Stimulated activated CD4-positive, alpha-beta T cell treated with anti-CD3 and anti-CD28 coated beads, Interleukin-15, amount 100 ng/mL, for 24 hours (primary cell): ENCODE data around the gene CCDC174.
"Not testable (repeated sequence)": the region's sequence is repeated elsewhere in the genome, so short reads cannot be mapped to it uniquely, and the experiment has no call there.

Source experiments
- DNase-seq: peaks from one replicate; pipeline ENCODE4 v3.0.0-alpha.2; 2020

The CCDC174 gene

DNA sequence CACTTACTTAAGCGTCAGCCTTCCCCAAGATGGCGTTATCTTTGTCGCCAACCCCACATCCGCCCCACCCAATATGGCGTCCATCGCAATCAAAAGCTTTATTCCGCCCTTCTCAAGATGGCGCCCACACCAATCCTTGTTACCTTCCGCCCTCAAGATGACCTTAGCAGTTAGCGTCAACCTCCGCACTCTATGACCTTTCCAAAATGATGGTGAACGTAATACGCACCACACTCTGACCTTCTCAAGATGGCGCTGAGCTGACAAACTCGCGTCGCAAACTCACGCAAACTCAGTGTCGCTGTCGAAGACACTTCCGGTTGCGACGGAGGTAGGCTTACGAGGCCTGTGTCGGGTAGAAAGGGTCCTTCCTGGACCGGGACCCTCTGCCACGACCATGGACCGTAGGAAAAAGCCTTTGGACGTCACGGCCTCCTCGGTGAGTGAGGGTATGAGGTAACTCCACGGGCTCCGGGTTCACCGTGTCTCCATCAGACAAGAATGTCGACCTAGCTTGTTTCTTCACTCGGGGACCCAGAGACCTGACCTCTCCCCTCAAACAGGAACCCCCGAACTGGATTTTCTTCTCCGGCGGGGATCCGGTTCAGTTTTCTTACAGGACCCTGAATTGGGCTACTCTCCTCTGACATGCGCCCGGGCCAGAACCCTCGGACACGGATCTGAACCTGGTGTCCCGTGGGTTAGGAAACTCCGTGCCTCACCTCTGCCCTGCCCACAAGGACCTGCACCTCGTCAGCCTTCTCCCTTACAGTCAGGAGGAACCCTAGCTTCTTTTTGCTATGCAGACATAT is at the start of gene CCDC174:
TSS of gene CCDC174 (plus strand) at position 323 of the 812 bp plus-strand sequence. CDS start at position 398, 75 bp downstream.
- DNase-seq, result peak; percentile 92

DNA sequence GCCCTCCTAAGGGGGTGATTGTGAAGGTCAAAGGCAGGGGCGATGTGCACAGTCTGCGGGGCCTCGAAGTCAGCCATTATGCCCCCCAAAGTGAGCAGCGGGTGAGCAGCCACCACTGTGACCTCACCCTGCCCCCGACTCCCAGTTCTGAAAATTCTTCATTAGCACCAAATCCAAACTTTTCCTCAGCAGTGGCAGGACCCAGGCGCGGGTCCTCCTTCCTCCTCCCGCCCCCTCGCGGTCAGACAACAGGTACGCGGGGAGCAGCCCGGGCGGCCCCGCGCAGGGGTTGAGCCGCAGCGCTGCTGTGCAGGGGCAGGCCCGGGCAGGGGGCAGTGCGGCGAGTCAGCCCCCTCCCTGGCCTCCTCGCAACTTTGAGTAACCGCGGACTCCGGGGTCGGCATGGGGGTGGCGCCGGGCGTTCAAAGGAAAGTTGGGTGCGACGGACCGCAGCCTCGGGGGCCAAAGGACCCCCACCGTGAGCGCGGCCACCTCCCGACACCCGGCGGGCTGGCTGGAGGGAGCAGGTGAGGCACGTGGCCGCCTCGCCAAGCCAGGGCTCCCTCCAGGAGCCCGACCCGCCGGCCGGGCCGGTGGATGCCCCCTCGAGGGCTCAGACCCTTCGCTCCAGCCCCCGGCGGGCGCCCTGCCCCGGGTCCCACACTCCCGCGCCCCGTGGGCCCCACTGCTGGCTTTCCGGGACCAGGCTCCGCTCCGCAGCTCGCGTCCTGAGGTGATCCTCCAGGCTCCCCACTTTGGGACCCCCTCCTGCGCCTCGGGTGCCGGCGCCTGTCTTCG is 49.4 kb upstream of the CCDC174 start:
- DNase-seq, result peak; percentile 8

DNA sequence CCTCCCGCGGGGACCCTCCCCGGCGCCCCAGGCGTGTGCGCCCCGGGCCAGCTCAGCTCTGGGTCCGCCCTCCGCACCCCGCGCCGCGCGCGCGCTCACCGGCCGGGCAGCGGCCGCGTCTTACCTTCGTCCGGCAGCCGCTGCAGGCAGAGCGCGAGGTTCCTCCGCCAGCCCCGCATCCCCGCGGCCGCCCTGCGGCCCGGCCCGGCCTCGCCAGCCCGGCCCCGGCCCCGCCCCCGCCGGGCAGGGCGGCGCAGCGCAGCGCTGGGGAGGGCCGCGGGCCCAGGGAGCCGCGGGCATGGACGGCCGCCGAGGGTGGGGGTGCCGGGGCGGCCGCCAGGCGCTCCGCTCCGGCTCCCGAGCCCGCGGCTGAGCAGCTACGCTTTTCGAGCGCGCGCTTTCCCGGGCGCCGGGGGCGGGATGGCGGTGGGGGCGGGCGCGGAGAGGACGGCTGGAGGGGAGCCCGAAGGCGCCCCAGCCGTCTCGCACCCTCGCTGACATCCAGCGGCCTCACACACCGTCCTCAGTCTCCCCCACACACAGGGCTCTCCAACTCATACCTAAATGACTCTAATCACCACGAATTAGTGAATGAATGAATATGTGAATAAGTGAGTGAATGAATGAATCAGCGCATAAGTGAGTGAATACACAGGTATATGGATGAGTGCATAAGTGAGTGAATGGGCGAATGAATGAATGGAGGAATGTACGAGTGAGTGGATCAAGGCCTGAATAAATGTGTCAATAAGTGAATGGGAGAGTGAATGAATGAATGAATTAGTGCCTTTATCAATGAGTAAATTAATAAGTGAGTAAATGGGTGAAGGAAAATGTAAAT is 48.5 kb upstream of the CCDC174 start:
- DNase-seq, result peak; percentile 5

GRCh38 chr3:14605067-14605466 is 46.5 kb upstream of the CCDC174 start:
- DNase-seq, result no peak

- no peak for DNase-seq
Observed at GRCh38 chr3:14605744-14606143, 45.8 kb upstream of the CCDC174 start.

- no peak for DNase-seq
Observed at GRCh38 chr3:14606669-14607339, 44.8 kb upstream of the CCDC174 start.

DNA sequence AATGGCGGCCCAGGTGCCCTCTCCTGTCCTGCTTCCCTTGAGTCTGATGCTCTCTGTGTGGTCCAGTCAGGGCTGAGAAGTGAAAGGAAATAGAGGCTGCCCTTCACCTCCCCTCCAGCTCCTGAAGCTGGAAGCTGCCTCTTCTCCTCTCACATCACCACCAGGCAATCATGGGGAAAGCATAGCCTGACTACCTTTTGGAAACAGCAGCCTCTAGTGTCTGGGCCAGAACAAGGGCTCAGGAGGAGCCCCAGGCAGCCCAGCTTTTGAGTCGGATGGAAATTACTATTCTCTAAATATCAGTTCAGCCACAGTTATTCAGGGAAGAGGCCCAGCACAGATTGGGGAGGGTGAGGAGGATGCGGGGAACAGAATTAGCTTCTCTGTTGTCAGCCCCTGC is 43.3 kb upstream of the CCDC174 start:
- no peak for DNase-seq

GRCh38 chr3:14609058-14609457 is 42.5 kb upstream of the CCDC174 start:
- DNase-seq, result not testable (repeated sequence)

DNA sequence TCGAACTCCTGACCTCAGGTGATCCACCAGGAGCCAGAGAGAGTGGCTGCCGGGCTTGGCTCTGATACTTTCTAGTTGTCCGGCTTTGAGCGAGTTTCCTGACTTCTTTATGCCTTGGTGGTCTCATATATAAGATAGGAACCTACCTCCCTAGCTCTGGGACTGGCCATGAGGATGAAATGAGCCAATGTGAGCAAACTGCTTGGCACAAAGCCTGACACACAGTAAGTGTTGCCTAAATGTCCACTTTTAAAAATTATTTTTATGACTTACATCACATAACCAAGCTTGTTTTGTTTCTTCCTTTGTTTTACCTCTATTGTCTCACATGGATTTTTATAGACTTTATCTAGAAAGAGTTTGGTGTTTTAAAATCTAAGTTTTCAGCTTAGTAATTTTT is 42.1 kb upstream of the CCDC174 start:
- no peak for DNase-seq

GRCh38 chr3:14609941-14610340 is 41.6 kb upstream of the CCDC174 start:
- DNase-seq, result no peak

DNA sequence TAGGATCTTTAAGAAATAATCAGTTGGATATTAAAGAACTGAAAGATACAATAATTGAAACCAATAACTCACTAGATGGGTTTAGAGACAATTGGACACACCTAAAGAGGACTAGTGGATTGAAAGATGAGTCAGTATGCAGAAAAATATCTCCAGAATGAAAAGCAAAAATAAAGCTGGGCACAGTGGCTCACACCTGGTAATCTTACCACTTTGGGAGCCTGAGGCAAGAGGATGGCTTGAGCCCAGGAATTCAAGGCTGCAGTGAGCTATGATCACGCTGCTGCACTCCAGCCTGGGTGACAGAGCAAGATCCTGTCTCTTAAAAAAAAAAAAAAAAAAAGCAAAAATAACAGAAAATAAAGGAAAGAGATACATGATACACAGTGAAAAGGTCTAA is 37.4 kb upstream of the CCDC174 start:
- no peak for DNase-seq

DNA sequence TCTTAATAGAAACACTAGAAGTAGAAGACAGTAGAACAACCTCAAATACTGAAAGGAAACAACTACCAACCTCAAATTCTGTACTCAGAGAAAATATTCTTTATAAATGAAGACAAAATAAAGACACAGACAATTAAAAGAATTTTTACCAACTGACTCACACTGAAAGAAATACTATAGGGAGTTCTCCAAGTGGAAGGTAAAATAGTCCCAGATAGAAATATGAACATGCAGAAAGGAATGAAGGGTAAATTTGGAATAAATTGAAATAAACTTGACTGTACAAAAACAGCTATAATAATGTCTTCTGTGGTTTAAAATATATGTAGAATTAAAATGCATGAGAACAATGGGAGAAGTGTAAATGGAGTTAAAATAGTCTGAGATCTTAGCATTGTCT is 36.7 kb upstream of the CCDC174 start:
- no peak for DNase-seq

GRCh38 chr3:14616606-14617507 is 34.7 kb upstream of the CCDC174 start:
- no peak for DNase-seq

GRCh38 chr3:14617508-14618023 is 34.0 kb upstream of the CCDC174 start:
- DNase-seq, result no peak

DNA sequence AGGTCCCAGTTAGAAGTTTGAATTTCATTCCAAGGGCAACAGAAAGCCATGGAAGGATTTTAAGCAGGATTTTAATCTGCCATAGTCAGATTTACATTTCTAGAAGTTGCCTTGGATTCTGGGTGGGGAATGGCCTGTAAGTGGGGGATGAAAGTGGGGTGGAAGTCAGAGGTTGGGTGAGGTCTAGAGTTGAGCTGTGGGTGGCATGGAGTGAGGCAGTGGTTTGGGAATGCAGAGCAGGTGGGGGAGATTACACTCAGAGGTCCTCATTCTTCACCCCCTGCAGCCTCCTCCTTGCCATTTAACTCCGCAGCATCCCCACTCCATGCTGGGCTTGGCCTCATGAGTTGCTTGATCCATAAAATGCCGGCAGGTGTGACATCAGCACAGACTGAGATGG is 32.0 kb upstream of the CCDC174 start:
- no peak for DNase-seq

DNA sequence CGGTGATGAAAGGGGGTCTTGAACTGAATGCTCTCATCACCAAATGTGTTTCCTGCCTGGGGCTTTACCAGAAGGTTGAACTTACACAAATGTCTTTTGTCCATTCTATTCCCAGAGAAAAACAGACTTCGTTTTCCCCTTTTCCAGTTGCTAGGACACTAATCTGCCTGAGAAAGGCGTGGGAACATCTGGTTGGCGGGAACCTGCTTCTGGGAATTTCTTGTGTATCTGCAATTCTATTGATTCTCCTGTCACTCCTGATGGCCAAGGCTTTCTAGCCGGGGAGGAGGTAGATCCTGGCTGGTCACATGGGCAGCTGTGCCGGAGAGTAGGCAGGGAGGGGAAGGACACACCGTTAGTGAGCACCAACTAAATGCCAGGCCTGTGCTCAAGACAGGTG is 31.1 kb upstream of the CCDC174 start:
- DNase-seq, result no peak

DNA sequence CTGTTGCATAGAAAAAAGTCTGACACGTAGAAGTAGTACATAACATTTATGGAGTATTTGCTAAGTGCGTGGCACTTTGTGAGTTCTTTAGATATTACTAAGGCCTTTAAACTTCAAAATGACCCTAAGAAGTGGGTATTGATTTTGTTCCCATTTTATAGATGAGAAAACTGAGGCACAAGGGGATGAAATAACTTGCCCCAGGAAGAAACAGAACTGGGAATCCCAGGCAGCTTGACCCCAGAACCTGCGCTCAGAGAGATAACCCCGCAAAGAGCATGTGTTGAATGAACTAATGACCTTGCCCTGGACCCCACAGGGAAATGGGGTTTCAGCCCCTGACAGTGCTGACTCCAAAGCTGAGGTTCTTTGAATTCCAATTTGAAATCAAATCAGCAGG is 30.5 kb upstream of the CCDC174 start:
- DNase-seq, result no peak

GRCh38 chr3:14622368-14622767 is 29.2 kb upstream of the CCDC174 start:
- no peak for DNase-seq

- DNase-seq, result no peak
Observed at GRCh38 chr3:14623569-14624051, 28.0 kb upstream of the CCDC174 start.

- no peak for DNase-seq
Observed at GRCh38 chr3:14624498-14624897, 27.1 kb upstream of the CCDC174 start.

- no peak for DNase-seq
Observed at GRCh38 chr3:14625443-14625842, 26.1 kb upstream of the CCDC174 start.
